HepG2 (cell line): ENCODE data around the gene DCTN3. TPM values are rescaled to one million over a fixed set of nuclear protein-coding genes. Genes with fewer than 3 reads are reported as not detected.

Source experiments
- ATF7-NPFF ChIP-seq: sonication (generic); formaldehyde crosslinking; IDR thresholded peaks from 2 replicates; pipeline ENCODE4 v1.8.1; 2023; ENCODE audit warnings: mild to moderate bottlenecking, low read depth, missing genetic modification reagents, moderate library complexity
- CENPX ChIP-seq: sonication (generic); formaldehyde crosslinking; IDR thresholded peaks from 2 replicates; pipeline ENCODE4 v1.9.0; 2021; ENCODE audit warnings: mild to moderate bottlenecking, missing genetic modification reagents, moderate library complexity
- CHD2 ChIP-seq: IDR thresholded peaks from 2 replicates; pipeline ENCODE4 v1.6.1; 2011; ENCODE audit warnings: low read depth, low read length, improper control_type of control experiment
- EEA1 ChIP-seq: sonication (generic); formaldehyde crosslinking; IDR thresholded peaks from 2 replicates; pipeline ENCODE4 v1.5.1; 2020; ENCODE audit warnings: mild to moderate bottlenecking, missing genetic modification reagents, borderline replicate concordance
- ETS1 ChIP-seq: sonication (generic); formaldehyde crosslinking; IDR thresholded peaks from 2 replicates; pipeline ENCODE4 v1.4.0; 2020; ENCODE audit warnings: missing genetic modification reagents
- FOSL2 ChIP-seq: sonication (generic); formaldehyde crosslinking; IDR thresholded peaks from 2 replicates; pipeline ENCODE4 v1.4.0; 2020; ENCODE audit warnings: missing genetic modification reagents
- GABPB1 ChIP-seq: IDR thresholded peaks from 2 replicates; pipeline ENCODE4 v1.6.1; 2016; ENCODE audit warnings: mild to moderate bottlenecking, missing genetic modification reagents, moderate library complexity, missing compliant biosample characterization
- HDAC6 ChIP-seq: fragments of 200-600 bp; sonication (generic); IDR thresholded peaks from 2 replicates; pipeline ENCODE4 v1.7.0; 2017; ENCODE audit warnings: mild to moderate bottlenecking, antibody characterized with exemption, low read length, low read depth
- HNF4A ChIP-seq: sonication (generic); formaldehyde crosslinking; IDR thresholded peaks from 2 replicates; pipeline ENCODE4 v1.4.0; 2020; ENCODE audit warnings: missing genetic modification reagents
- IRX3 ChIP-seq: sonication (generic); formaldehyde crosslinking; IDR thresholded peaks from 2 replicates; pipeline ENCODE4 v1.8.1; 2023; ENCODE audit warnings: mild to moderate bottlenecking, low read depth, missing genetic modification reagents, borderline replicate concordance
- KDM5B ChIP-seq: sonication (generic); formaldehyde crosslinking; IDR thresholded peaks from 2 replicates; pipeline ENCODE4 v1.4.0; 2020; ENCODE audit warnings: missing genetic modification reagents, mild to moderate bottlenecking, borderline replicate concordance
- NFIC ChIP-seq: IDR thresholded peaks from 2 replicates; pipeline ENCODE4 v1.6.1; 2012; ENCODE audit warnings: mild to moderate bottlenecking, low read length, inconsistent platforms
- PBX2 ChIP-seq: IDR thresholded peaks from 2 replicates; pipeline ENCODE4 v1.6.1; 2016; ENCODE audit warnings: control low read depth
- PLRG1 ChIP-seq: fragments of 450-650 bp; conservative IDR thresholded peaks from 2 replicates; pipeline ENCODE4 v1.6.1; 2016
- RARA ChIP-seq: IDR thresholded peaks from 2 replicates; pipeline ENCODE4 v1.6.1; 2016; ENCODE audit warnings: missing genetic modification reagents, missing compliant biosample characterization
- RNF219 ChIP-seq: sonication (generic); formaldehyde crosslinking; IDR thresholded peaks from 2 replicates; pipeline ENCODE4 v1.5.0; 2020; ENCODE audit warnings: mild to moderate bottlenecking, missing genetic modification reagents
- SP140L ChIP-seq: sonication (generic); formaldehyde crosslinking; IDR thresholded peaks from 2 replicates; pipeline ENCODE4 v1.4.0; 2020; ENCODE audit warnings: missing genetic modification reagents, borderline replicate concordance
- SP4 ChIP-seq: sonication (generic); formaldehyde crosslinking; IDR thresholded peaks from 2 replicates; pipeline ENCODE4 v1.8.1; 2023; ENCODE audit warnings: mild to moderate bottlenecking, missing genetic modification reagents
- TFAP4 ChIP-seq: sonication (generic); IDR thresholded peaks from 2 replicates; pipeline ENCODE4 v1.6.1; 2016; ENCODE audit warnings: low read depth, borderline replicate concordance
- ZNF160 ChIP-seq: sonication (generic); formaldehyde crosslinking; IDR thresholded peaks from 2 replicates; pipeline ENCODE4 v1.8.0; 2022; ENCODE audit warnings: mild to moderate bottlenecking, inconsistent platforms, missing genetic modification reagents
- ZNF225 ChIP-seq: sonication (generic); formaldehyde crosslinking; IDR thresholded peaks from 2 replicates; pipeline ENCODE4 v1.4.0; 2020; ENCODE audit warnings: mild to moderate bottlenecking, missing genetic modification reagents
- ZNF253 ChIP-seq: sonication (generic); formaldehyde crosslinking; IDR thresholded peaks from 2 replicates; pipeline ENCODE4 v1.8.0; 2022; ENCODE audit warnings: mild to moderate bottlenecking, missing genetic modification reagents, borderline replicate concordance
- ZNF256 ChIP-seq: sonication (generic); formaldehyde crosslinking; conservative IDR thresholded peaks from 2 replicates; pipeline ENCODE4 v1.4.0; 2020; ENCODE audit warnings: missing genetic modification reagents
- ZNF33B ChIP-seq: sonication (generic); formaldehyde crosslinking; IDR thresholded peaks from 2 replicates; pipeline ENCODE4 v1.5.1; 2020; ENCODE audit warnings: mild to moderate bottlenecking, missing genetic modification reagents
- ZNF563 ChIP-seq: sonication (generic); formaldehyde crosslinking; IDR thresholded peaks from 2 replicates; pipeline ENCODE4 v1.8.0; 2022; ENCODE audit warnings: mild to moderate bottlenecking, moderate library complexity, missing genetic modification reagents
- ZNF766 ChIP-seq: sonication (generic); formaldehyde crosslinking; IDR thresholded peaks from 2 replicates; pipeline ENCODE4 v1.5.0; 2020; ENCODE audit warnings: missing genetic modification reagents, borderline replicate concordance
- polyA plus RNA-seq, 8 experiments: library from polyadenylated mRNA; depleted of rRNA in 3 of 8; stranded (reverse) in 7 of 8; unstranded in 1 of 8; fragments of >200 nt; fragmentation: Illumina TruSeq in 4 of 8; extraction: Trizol in 4 of 8; gene quantifications; 2 replicates each; pipeline versions ENCODE4 v1.2.1 to v1.2.3, GENCODE V29; 2011 to 2016; ENCODE audit warnings: low read depth in 4 of 8, missing spikeins in 1 of 8, mixed read lengths in 1 of 8; ENCODE audit not compliant: insufficient read depth in 1 of 8
- total RNA-seq, 5 experiments: library from RNA; depleted of rRNA; stranded (reverse); fragments of >200 nt; fragmentation: Illumina TruSeq; extraction: Trizol; gene quantifications; 2 replicates each; pipeline ENCODE4 v1.2.3, GENCODE V29; 2016; ENCODE audit warnings: low read depth in 1 of 5

DCTN3 gene
- total and polyA plus RNA-seq, 2 of the 13 experiments (the other 11 are each of a cell fraction or from before 2014, with no cell fraction given), result 27.4 to 34.5 TPM

- peak; percentile 73; the same call in 1 of the 2 replicates for TF ChIP-seq ATF7-NPFF
- TF ChIP-seq NFIC, result no peak
- TF ChIP-seq TFAP4, result peak; percentile 98
- TF ChIP-seq PLRG1, result no peak
- peak; percentile 80 for TF ChIP-seq GABPB1 (CRISPR knock-in tag)
- peak; percentile 68 for TF ChIP-seq ZNF33B (CRISPR knock-in tag)
- TF ChIP-seq ETS1 (CRISPR knock-in tag), result no peak
- no peak; the same call in 1 of the 2 replicates for TF ChIP-seq PBX2 (CRISPR knock-in tag)
- no peak for TF ChIP-seq EEA1
- 0 out of 2 replicates have a peak, but pooled peaks have one; percentile 40 for TF ChIP-seq ZNF160 (CRISPR knock-in tag)
- no peak for TF ChIP-seq ZNF253
- TF ChIP-seq CENPX (CRISPR knock-in tag), result no peak
- TF ChIP-seq HDAC6, result no peak
- TF ChIP-seq ZNF766, result no peak
- TF ChIP-seq ZNF225 (CRISPR knock-in tag), result no peak
- peak; percentile 58 for TF ChIP-seq FOSL2 (CRISPR knock-in tag)
- peak; percentile 53; the same call in 1 of the 2 replicates for TF ChIP-seq ZNF256 (CRISPR knock-in tag)
- TF ChIP-seq CHD2, result no peak
- TF ChIP-seq RARA (CRISPR knock-in tag), result peak; percentile 55
- no peak for TF ChIP-seq IRX3 (CRISPR knock-in tag)
- peak; percentile 61 for TF ChIP-seq HNF4A (CRISPR knock-in tag)
- no peak for TF ChIP-seq SP140L
- TF ChIP-seq RNF219, result no peak
- TF ChIP-seq KDM5B (CRISPR knock-in tag), result peak; percentile 85
- TF ChIP-seq ZNF563 (CRISPR knock-in tag), result peak; percentile 78; the same call in 1 of the 2 replicates
- peak; percentile 78 for TF ChIP-seq SP4 (CRISPR knock-in tag)
Measured at GRCh38 chr9:34646211-34647083, 26.2 kb upstream of the DCTN3 start, which contains the start of gene GALT (continued).
